Eye (tissue), 1 donor: ENCODE measurements around the gene TNIK.
"Not testable (repeated sequence)": the region's sequence is repeated elsewhere in the genome, so short reads cannot be mapped to it uniquely, and the experiment has no call there.

Experiments used
- DNase-seq: peaks from one replicate; pipeline ENCODE4 v3.0.0-alpha.2; 2015

The TNIK gene

GRCh38 chr3:171468296-171468906 lies 8.2 kb upstream of the TNIK start:
- DNase-seq: no peak

GRCh38 chr3:171465763-171466162 lies 5.6 kb upstream of the TNIK start:
- no peak for DNase-seq

- DNase-seq: no peak
Measured at GRCh38 chr3:171464462-171464861, 4.3 kb upstream of the TNIK start.

- DNase-seq: no peak
Measured at GRCh38 chr3:171462224-171462623, 2.0 kb upstream of the TNIK start.

GRCh38 chr3:171461525-171461917 lies 1.3 kb upstream of the TNIK start:
- no peak for DNase-seq

GRCh38 chr3:171460725-171461524 lies 720 bp upstream of the TNIK start:
- DNase-seq: no peak

GRCh38 chr3:171459137-171459941 lies 866 bp downstream of the TNIK start:
- peak; percentile 78 for DNase-seq

- no peak for DNase-seq
Measured at GRCh38 chr3:171458864-171459136, 1.4 kb downstream of the TNIK start.

- peak; percentile 60 for DNase-seq
Measured at GRCh38 chr3:171458071-171458863, 1.9 kb downstream of the TNIK start.

GRCh38 chr3:171457607-171458061 lies 2.6 kb downstream of the TNIK start:
- DNase-seq: peak; percentile 38

GRCh38 chr3:171456765-171457606 lies 3.2 kb downstream of the TNIK start:
- peak; percentile 32 for DNase-seq

GRCh38 chr3:171455603-171456550 lies 4.3 kb downstream of the TNIK start:
- DNase-seq: no peak

GRCh38 chr3:171454041-171454440 lies 6.2 kb downstream of the TNIK start:
- DNase-seq: no peak

GRCh38 chr3:171453180-171453886 lies 6.9 kb downstream of the TNIK start:
- DNase-seq: peak; percentile 58

GRCh38 chr3:171452328-171452727 lies 7.9 kb downstream of the TNIK start:
- no peak for DNase-seq

- DNase-seq: no peak
Measured at GRCh38 chr3:171451915-171452314, 8.3 kb downstream of the TNIK start.

- not testable (repeated sequence) for DNase-seq
Measured at GRCh38 chr3:171447579-171447891, 12.7 kb downstream of the TNIK start.

GRCh38 chr3:171446801-171447578 lies 13.2 kb downstream of the TNIK start:
- no peak for DNase-seq

GRCh38 chr3:171446301-171446700 lies 13.9 kb downstream of the TNIK start:
- no peak for DNase-seq
